Nephron progenitor cell (in vitro differentiated cells): ENCODE results near the gene COA7.

ENCODE experiments used
- DNase-seq: peaks from one replicate; pipeline ENCODE4 v3.0.0; 2021
- H3K27ac Mint-ChIP-seq: 2 replicates; pipeline ENCODE4 v1.8.0; 2021; ENCODE audit warnings: mild to moderate bottlenecking, moderate library complexity, mixed read lengths
- H3K27me3 Mint-ChIP-seq: 2 replicates; pipeline ENCODE4 v1.8.0; 2021; ENCODE audit warnings: mild to moderate bottlenecking, low read depth, mixed read lengths; ENCODE audit not compliant: poor library complexity
- H3K36me3 Mint-ChIP-seq: 2 replicates; pipeline ENCODE4 v1.8.0; 2021; ENCODE audit warnings: low read depth, mixed read lengths
- H3K4me1 Mint-ChIP-seq: 2 replicates; pipeline ENCODE4 v1.8.0; 2021; ENCODE audit warnings: mixed read lengths
- H3K4me3 Mint-ChIP-seq: 2 replicates; pipeline ENCODE4 v1.8.0; 2021; ENCODE audit warnings: mild to moderate bottlenecking, moderate library complexity, mixed read lengths
- H3K9me3 Mint-ChIP-seq: 2 replicates; pipeline ENCODE4 v1.8.0; 2021; ENCODE audit warnings: mild to moderate bottlenecking, moderate library complexity, mixed read lengths
- CTCF ChIP-seq: fragments of 200-600 bp; sonication (generic); IDR thresholded peaks from 2 replicates; pipeline ENCODE4 v1.5.0; 2021; ENCODE audit warnings: antibody characterized with exemption

Gene COA7

GRCh38 chr1:52640697-52641096, 57.5 kb downstream of the COA7 start:
- Mint-ChIP-seq H3K27me3 (peaks cover 6% of the 10 kb centered on the region), H3K27ac (no peak overlapping the region), H3K9me3 (no peaks in the 10 kb centered on the region), H3K4me1 (peaks cover 43% of the 10 kb centered on the region), H3K4me3 (no peak overlapping the region), H3K36me3 (no peaks in the 10 kb centered on the region)
- no peak for TF ChIP-seq CTCF
- no peak for DNase-seq

- no peak for DNase-seq
These were observed 60.2 kb downstream of the COA7 start for GRCh38 chr1:52637946-52638345.

GRCh38 chr1:52636721-52637695, 61.1 kb downstream of the COA7 start:
- TF ChIP-seq CTCF, result no peak
- no peak for DNase-seq
- Mint-ChIP-seq H3K36me3 (peaks cover 6% of the 10 kb centered on the region), H3K4me1 (peaks cover 58% of the 10 kb centered on the region), H3K9me3 (peaks cover 12% of the 10 kb centered on the region), H3K27ac (peak overlapping the region; percentile 87), H3K27me3 (peaks cover 35% of the 10 kb centered on the region), H3K4me3 (no peak overlapping the region)

More at GRCh38 chr1:52637946-52638345, 60.2 kb downstream of the COA7 start:
- Mint-ChIP-seq H3K27me3 (peaks cover 25% of the 10 kb centered on the region), H3K4me3 (no peak overlapping the region), H3K4me1 (peaks cover 52% of the 10 kb centered on the region), H3K9me3 (peaks cover 12% of the 10 kb centered on the region), H3K36me3 (peaks cover 6% of the 10 kb centered on the region), H3K27ac (no peak overlapping the region)
- TF ChIP-seq CTCF, result no peak

GRCh38 chr1:52635321-52636089, 62.6 kb downstream of the COA7 start:
- Mint-ChIP-seq H3K9me3 (peaks cover 12% of the 10 kb centered on the region), H3K27ac (no peak overlapping the region), H3K36me3 (peaks cover 6% of the 10 kb centered on the region), H3K27me3 (peaks cover 47% of the 10 kb centered on the region), H3K4me1 (peaks cover 56% of the 10 kb centered on the region), H3K4me3 (no peak overlapping the region)
- no peak for TF ChIP-seq CTCF
- no peak for DNase-seq
